Upper lobe of right lung (tissue), 1 donor: ENCODE results near the gene CAMK4. TPM values are rescaled to one million over a fixed set of nuclear protein-coding genes. Genes with fewer than 3 reads are reported as not detected.

Experiments
- ATAC-seq: fragments of 200-7000 bp; cut with Tn5 transposase; one replicate; pipeline ENCODE4 v1.9.1; 2020; ENCODE audit warnings: mild to moderate bottlenecking, moderate library complexity
- DNase-seq: peaks from one replicate; pipeline ENCODE4 v3.0.0-alpha.2; 2020
- H3K27ac ChIP-seq: fragments of 200-600 bp; one replicate; pipeline ENCODE4 v1.8.0; 2022
- H3K27me3 ChIP-seq: fragments of 200-600 bp; one replicate; pipeline ENCODE4 v1.8.0; 2022; ENCODE audit warnings: mild to moderate bottlenecking
- H3K36me3 ChIP-seq: fragments of 200-600 bp; one replicate; pipeline ENCODE4 v1.8.0; 2022
- H3K4me1 ChIP-seq: fragments of 200-600 bp; one replicate; pipeline ENCODE4 v1.8.0; 2022
- H3K4me3 ChIP-seq: fragments of 200-600 bp; one replicate; pipeline ENCODE4 v1.8.0; 2022; ENCODE audit warnings: mild to moderate bottlenecking
- H3K9me3 ChIP-seq: fragments of 200-600 bp; one replicate; pipeline ENCODE4 v1.8.0; 2022
- CTCF ChIP-seq: fragments of 200-600 bp; IDR thresholded peaks from one replicate; pipeline ENCODE4 v1.8.0; 2022; ENCODE audit warnings: antibody characterized with exemption
- intact Hi-C: fragments of 100-400 bp; cut with DNase I; formaldehyde crosslinking; loops from one replicate; pipeline ENCODE4 v1.11.0; 2022
- total RNA-seq: library from RNA; stranded (reverse); fragmentation: NEBNext Ultra II Directional; extraction: Animal tissue kit (Norgen Biotek cat#: 25700); gene quantifications from one replicate; pipeline ENCODE4 v1.2.1, GENCODE V29; 2021
- donor health status: DM: no; HTN: yes; CAD: no; lungs with severe emphysema.

CAMK4 gene
- total RNA-seq, 1 donor from 2014 or later, result 3.8 TPM

GRCh38 chr5:111486055-111486454, 261.9 kb downstream of the CAMK4 start:
- H3K4me1 ChIP-seq, result no peaks in the 10 kb centered on the region
- no peak for DNase-seq
- H3K36me3 ChIP-seq, result no peaks in the 10 kb centered on the region
- H3K4me3 ChIP-seq, result no peak overlapping the region
- ATAC-seq, result no peak
- TF ChIP-seq CTCF, result no peak
- H3K9me3 ChIP-seq, result no peaks in the 10 kb centered on the region
- intact Hi-C loops, result no loop called here
- H3K27me3 ChIP-seq, result no peaks in the 10 kb centered on the region
- H3K27ac ChIP-seq, result no peak overlapping the region

DNA sequence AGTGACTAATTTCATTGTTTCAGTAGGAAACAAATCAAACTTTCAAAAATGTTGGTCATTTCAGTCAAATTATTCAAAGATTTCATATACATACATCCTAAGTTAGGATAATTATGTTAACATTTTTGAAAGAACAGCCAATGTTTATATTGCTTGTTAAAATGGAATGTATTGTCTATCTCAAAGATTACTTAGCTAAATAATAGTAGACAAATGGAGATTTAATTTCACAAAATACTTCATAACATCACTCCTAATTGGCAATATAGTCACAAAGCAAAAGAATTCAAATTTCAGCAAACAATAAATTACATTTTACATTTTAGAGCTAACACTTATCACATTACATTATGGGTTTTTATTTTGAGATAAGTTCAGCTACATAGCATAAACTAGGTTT, 262.7 kb downstream of the CAMK4 start:
- ATAC-seq, result no peak
- intact Hi-C loops, result no loop called here

GRCh38 chr5:111488353-111488752, 264.2 kb downstream of the CAMK4 start:
- Histone ChIP-seq H3K36me3 (no peaks in the 10 kb centered on the region), H3K27me3 (no peaks in the 10 kb centered on the region), H3K4me1 (no peaks in the 10 kb centered on the region), H3K27ac (no peak overlapping the region), H3K4me3 (no peak overlapping the region), H3K9me3 (no peaks in the 10 kb centered on the region)
- TF ChIP-seq CTCF, result no peak
- DNase-seq (no peak), ATAC-seq (no peak)
- intact Hi-C loops, result no loop called here

More for the DNA sequence above, 262.7 kb downstream of the CAMK4 start:
- Histone ChIP-seq H3K27me3 (no peaks in the 10 kb centered on the region), H3K9me3 (no peaks in the 10 kb centered on the region), H3K27ac (no peak overlapping the region), H3K4me1 (no peaks in the 10 kb centered on the region), H3K36me3 (no peaks in the 10 kb centered on the region), H3K4me3 (no peak overlapping the region)
- no peak for DNase-seq
- TF ChIP-seq CTCF, result no peak

DNA sequence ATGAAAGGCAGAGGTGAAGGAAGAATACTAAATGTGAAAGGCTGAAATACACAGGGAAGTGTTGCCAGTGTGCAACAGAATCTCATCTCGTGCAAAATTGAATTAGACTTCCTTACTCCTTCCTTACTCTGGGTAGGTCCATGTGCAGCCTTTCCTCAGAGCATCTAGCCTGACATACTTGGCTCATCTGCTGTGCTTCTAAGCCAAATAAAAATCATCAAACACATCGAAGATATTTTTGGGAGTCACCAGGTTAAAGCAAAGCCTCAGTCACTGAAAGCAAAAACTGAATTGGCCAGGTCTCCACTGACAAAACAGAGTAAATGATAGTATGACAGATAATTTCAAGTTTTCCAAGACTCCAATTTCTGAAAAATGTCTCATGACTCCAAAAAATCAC, 268.8 kb downstream of the CAMK4 start:
- Histone ChIP-seq H3K4me3 (no peak overlapping the region), H3K27ac (no peak overlapping the region), H3K4me1 (no peaks in the 10 kb centered on the region), H3K27me3 (no peaks in the 10 kb centered on the region), H3K9me3 (no peaks in the 10 kb centered on the region), H3K36me3 (no peaks in the 10 kb centered on the region)
- no peak for ATAC-seq
- TF ChIP-seq CTCF, result no peak
- intact Hi-C loops, result no loop called here
- DNase-seq, result no peak

- no peaks in the 10 kb centered on the region for H3K4me1 ChIP-seq
- H3K4me3 ChIP-seq, result no peak overlapping the region
- H3K9me3 ChIP-seq, result no peaks in the 10 kb centered on the region
- peaks cover 6% of the 10 kb centered on the region for H3K36me3 ChIP-seq
- intact Hi-C loops, result no loop called here
- ATAC-seq (no peak), DNase-seq (no peak)
- no peak for TF ChIP-seq CTCF
- H3K27ac ChIP-seq, result no peak overlapping the region
- no peaks in the 10 kb centered on the region for H3K27me3 ChIP-seq
Observed at GRCh38 chr5:111494355-111494999, 270.3 kb downstream of the CAMK4 start.

GRCh38 chr5:111495159-111495558, 271.0 kb downstream of the CAMK4 start:
- no peak for TF ChIP-seq CTCF
- Histone ChIP-seq H3K27me3 (no peaks in the 10 kb centered on the region), H3K36me3 (peaks cover 13% of the 10 kb centered on the region), H3K4me1 (no peaks in the 10 kb centered on the region), H3K9me3 (no peaks in the 10 kb centered on the region), H3K27ac (no peak overlapping the region), H3K4me3 (no peak overlapping the region)
- DNase-seq (no peak), ATAC-seq (no peak)
- intact Hi-C loops, result no loop called here
